Measurements from ENCODE around the gene MPC1. TPM values are rescaled to one million over a fixed set of nuclear protein-coding genes. Genes with fewer than 3 reads are reported as not detected.

Gene MPC1
- total RNA-seq, 1 donor from 2014 or later: 45.9 TPM

- DNase-seq (ENCODE audit: low spot score): no peak
These were observed 65.2 kb downstream of the MPC1 start for GRCh38 chr6:166317261-166318212.

GRCh38 chr6:166315436-166315835 lies 67.3 kb downstream of the MPC1 start:
- no peak for DNase-seq (ENCODE audit: low spot score)

Other genes starting within 250 kb of the MPC1 start
- not detected for gene TBXT, start 215.1 kb downstream of the MPC1 start, total RNA-seq
- gene PRR18, start 74.5 kb downstream of the MPC1 start, total RNA-seq: not detected
- gene SFT2D1, start 40.4 kb downstream of the MPC1 start, total RNA-seq: 43.9 TPM
- gene RAMACL, start 203.7 kb upstream of the MPC1 start, total RNA-seq: 1.1 TPM
- 36.1 TPM for gene RPS6KA2, start 244.3 kb upstream of the MPC1 start, total RNA-seq